HG02588 (cell line): ENCODE measurements around the gene GARIN6.
"Not testable (repeated sequence)": the region's sequence is repeated elsewhere in the genome, so short reads cannot be mapped to it uniquely, and the experiment has no call there.

Source experiments
- ATAC-seq: cut with Tn5 transposase; IDR thresholded peaks from one replicate; pipeline ENCODE4 v1.9.1; 2021; ENCODE audit warnings: mild to moderate bottlenecking, moderate library complexity; ENCODE audit not compliant: unreplicated experiment

Gene GARIN6

DNA sequence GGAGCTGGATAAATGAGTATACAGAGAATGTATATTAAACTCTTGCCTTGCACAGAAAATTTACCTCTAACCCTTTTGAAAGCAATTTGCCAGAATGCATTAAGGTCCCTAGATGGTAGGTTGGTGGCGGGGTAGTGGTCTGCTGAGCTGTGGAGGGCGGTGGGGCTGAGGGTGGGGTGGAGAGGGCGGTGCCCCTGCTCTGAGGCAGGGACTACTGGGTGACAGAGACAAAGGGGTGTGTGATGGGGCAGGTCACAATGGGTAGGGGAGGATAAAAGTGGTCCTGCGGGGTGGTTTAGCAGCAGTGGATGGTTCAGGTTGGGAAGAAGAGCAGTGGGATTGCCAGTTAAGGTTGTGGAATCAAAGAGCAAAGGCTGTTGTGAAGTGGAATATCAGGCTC, at the start of gene GARIN6:
GARIN6 (plus strand) TSS at position 301 of the 400 bp plus-strand sequence. CDS start 422 bp downstream, outside the sequence.
- no peak for ATAC-seq

DNA sequence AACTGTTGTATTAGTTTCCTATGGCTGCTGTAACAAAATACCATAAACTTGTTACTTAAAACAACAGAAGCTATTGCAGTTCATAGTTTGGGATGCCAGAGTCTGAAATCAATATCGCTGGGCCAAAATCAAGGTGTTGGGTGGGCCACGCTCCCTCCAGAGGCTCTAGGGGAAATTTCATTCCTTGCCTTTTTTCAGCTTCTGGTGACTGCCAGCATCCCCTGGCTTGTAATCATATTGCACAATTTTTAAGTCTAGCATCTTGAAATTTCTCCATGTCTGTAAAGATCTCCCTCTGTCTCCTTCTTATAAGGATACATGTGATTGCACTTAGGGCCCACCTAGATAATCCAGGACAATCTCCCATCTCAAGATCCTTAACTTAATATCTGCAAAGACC, 48.8 kb upstream of the GARIN6 start:
- no peak for ATAC-seq

DNA sequence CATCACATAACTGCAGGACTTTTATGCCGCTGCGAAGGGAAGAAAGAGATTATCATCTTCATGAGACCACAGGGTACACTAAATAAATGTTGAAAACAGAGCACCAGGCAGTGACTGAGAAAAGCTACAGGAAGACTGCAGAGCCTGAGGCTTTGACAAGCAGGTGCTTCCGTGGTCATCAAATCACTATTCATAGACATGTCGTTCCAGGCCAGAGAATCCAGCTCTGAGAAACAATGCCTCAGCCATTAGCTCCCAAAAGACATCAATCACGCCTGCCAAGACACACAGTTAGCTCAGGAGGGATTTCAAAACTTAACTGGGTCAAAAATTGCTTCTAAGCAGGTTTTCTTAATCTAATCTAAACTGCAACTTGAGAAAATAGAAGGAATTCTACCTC, 47.2 kb upstream of the GARIN6 start:
- ATAC-seq: peak; percentile 92

DNA sequence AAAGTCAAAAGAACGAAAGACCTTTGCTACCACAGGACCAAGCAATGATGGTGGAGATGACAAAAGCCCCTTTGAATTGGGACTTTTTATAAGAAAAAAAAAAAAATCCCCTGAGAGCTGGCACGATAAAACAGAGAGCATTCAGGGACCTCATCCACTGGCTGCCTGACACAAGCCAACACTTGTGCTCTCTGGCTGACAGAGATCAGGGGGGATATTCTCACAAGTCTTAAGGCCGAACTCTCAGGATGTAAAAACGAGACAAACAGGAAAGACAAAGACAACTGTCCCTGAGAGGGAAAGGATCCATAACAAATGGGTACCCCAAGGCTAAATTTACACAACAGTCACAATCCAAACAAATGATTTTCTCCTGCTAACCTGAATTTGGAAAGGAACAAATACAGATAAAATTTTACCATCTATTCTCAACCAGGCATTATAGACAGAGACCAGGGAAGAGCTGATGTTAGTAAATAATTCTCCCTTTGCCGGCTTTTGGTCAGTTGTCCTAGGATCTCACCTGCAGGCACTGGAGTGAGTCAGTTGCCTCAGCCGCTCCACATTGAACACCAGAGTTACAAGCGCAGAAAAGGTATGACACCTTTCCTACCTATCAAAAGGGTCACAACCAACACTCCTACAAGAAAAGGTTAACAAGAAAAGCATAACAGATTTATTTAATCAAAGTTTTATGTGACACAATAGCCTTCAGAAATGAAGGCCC, 37.9 kb upstream of the GARIN6 start:
- ATAC-seq: no peak

DNA sequence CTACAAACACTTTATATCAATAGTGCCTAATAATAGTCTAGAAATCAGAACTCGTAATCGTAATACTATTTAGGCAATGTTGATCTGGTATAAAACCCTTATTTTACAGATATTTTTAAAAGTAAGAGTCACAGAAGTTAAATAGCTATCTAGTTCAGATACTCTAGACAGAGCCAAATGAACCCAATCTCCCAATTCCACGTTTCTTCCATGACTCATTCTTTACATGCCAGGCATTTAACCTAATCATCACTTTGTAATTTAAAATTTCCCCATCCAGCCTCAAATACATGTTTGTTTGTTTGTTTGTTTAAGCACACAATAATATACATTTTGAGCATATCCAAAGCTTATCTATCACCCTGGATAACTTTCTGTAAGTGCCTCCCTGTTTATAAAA, 36.4 kb upstream of the GARIN6 start:
- ATAC-seq: no peak

DNA sequence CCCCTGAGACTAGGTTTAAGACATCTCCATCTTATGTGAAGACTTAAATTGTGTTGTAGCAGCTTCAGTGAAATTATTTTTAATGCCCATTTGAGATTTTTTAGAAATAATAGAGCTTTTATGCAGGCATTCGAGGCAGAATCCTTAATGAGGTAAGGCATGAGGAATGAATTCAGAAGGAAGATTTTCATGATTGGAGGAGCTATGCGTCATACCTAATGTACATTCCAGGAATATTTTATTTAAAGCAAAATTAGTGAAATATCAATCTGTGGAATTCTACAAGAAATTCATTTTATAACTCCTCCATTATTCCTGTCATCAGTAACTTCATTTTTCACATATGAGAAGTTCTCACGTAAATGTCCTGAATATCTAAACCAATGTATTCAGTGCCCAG, 36.0 kb upstream of the GARIN6 start:
- ATAC-seq: no peak

DNA sequence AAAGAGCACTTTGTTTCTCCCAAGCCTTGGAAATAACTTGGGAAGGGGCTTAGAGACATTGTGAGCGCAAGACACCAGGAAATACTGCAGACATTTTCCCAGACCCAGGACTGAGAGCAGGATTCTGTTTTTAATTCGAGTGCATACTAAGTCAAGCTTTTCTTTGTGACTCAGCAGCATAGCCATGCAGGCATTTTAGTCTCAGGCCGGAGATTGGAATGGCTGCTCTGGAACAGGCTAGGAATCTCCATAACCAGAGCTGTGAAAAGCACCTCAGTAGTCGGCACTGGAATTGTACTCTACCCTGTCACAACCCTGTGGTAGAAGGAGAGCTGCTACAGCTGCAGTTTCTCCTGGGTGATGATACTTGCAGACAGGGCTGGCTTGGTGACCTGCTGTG, 28.9 kb upstream of the GARIN6 start:
- no peak for ATAC-seq

DNA sequence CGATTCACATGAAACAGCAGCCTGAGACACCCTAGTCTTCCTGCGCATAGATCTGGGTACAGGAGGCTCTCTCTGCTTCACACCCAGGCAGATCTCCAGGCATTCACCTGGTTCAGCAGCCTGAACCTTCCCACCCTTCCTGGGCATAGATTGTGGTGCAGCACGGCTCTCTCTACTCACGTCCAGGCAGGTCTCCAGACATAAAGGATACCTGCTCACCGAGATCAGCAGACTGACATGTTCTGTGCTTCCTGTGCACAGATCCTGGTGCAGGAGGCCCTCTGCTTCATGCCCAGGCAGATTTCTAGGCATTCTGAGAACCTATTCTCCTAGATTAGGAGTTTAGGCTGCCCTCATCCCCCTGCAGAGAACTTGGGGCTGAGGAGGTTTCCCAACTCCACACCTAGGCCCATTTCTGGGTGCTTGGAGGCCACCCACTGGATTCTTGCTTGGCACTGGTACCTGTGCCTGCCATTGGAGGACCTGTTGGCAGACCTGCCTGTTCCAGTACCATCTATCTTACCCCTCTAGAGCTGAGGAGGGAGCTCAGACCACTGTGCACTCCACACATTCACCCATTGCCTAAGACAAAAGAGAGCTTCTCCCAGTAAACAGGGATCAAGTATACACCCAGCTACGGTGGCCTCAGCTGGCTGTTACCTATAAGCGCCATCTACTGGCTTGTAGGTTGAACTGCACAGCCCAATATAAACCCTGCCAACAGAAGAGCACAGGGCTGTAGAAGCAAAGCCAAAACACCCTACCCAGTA, 28.0 kb upstream of the GARIN6 start:
- peak; percentile 89 for ATAC-seq

DNA sequence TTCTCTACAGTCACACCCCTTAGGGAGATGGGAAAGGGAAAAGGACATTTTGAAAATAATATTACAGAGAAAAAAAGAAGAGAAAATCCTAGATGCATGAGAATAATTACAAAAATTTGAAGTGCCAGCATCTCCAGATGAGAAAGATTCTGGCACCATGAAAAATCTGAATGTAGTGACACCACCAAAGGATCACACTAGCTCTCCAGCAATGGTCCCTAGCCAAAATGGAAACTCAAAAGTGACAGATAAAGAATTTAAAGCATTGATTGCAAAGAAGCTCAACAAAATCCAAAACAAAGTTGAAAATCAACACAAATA, 27.4 kb upstream of the GARIN6 start:
- no peak for ATAC-seq

DNA sequence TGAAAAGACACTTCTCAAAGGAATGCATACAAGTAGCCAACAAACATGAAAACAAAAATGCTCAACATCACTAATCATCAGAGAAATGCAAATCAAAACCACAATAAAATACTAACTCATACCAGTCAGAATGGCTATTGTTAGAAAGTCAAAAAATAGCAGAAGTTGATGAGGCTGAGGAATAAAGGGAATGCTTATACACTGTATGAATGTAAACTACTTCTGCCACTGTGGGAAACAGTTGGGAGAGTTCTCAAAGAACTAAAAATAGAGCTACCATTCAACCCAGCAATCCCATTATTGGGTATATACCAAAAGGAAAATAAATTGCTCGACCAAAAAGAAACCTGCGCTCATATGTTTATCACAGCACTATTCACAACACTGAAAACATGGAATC, 23.0 kb upstream of the GARIN6 start:
- ATAC-seq: not testable (repeated sequence)

DNA sequence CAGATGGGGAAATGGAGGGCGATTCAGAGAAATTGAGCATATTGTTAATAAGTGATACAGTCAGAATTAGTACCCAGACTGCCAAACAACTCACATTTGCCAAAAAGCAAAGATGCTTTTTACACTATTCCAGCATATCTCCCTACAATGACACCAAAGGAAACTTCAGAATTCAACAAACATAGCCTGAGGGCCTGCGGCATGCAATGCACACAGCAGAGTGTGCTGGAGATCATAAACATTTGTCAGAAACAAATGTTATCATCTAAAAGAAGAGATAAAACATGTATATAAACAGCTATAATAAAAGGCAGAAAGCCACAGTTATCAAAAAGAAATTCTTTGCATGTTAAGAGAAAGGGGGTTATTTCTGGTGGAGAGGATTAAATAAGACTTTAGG, 20.1 kb upstream of the GARIN6 start:
- no peak for ATAC-seq

DNA sequence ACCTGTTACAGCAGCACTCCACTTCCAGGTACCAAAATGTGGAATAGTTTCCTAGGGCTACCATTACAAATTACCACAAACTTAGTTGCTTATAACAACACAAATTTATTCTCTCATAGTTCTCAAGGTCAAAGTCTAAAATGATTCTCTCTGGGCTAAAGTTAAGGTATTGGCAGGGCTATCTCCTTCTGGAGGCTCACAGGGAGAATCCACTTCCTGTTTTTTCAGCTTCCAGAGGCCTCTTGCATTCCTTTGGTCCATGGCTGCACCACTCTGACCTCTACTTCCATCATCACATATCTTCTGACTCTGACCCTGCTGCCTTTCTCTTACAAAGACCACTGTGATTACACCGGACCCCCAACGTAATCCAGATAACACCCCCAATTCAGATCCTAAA, 2.9 kb upstream of the GARIN6 start:
- ATAC-seq: no peak

DNA sequence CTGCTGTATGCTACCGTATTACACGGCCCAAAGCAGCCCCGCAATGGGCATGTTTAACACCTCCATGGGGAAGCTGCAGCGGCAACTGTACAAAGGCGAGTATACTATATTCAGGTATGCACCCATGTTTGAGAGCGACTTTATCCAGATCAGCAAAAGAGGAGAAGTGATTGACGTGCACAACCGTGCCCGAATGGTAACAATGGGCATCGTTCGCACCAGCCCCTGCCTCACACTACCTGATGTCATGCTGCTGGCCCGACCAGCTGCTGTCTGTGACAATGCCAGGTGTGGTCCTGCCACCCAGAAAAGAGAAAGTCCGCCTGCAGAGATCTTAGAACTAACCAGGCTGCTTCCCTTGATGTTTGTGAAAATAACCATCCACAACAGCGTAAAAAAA, 630 bp downstream of the GARIN6 start:
- ATAC-seq: no peak

DNA sequence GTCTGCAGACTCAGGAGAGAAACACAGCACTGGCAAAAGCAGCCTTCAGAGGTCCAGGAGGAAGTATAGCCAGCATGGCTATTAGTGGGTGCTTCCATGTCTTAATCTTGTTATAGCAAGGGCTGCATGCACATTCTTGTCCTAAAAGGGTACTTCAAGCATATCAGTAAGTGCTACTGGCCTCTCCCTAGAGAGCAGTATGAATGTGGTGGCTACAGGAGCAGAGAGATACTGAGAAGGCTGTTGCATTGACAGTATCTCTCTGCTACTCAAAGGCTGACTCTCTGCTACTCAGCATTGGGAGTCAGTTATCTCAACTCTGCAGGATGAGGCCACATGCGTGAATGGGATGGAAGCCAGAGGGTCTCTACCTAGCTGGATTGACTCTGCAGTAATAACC, 2.0 kb downstream of the GARIN6 start:
- no peak for ATAC-seq

DNA sequence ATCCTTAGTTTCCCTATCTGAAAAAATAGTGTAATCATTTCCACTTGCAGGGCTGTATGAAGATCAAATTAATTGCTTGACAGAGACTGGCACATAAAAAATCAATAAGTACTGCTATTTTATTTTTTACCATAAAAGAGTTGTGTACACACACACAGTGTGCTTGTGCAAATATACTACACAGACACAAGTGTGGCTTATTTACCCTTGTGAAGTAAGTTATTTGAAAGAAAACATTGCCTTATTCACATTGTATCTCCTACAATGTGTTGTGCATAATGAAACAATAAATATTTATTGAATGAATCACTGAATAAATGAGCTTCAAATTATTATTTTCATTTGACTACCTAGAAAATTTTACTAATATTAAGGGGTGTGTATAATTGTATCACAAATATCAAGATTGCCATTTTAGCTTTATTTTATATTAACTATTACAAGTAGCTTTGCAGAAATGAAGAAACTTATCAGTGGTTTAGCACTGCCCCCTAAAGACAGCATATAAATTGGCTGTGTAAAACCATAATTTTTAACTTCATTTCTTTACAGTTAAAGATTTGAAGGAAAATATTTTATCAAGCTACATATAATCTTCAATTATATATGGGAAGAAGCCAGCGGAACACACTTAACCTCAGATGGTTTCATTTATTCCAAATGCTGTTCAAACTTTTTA, 11.3 kb downstream of the GARIN6 start:
- ATAC-seq: no peak

DNA sequence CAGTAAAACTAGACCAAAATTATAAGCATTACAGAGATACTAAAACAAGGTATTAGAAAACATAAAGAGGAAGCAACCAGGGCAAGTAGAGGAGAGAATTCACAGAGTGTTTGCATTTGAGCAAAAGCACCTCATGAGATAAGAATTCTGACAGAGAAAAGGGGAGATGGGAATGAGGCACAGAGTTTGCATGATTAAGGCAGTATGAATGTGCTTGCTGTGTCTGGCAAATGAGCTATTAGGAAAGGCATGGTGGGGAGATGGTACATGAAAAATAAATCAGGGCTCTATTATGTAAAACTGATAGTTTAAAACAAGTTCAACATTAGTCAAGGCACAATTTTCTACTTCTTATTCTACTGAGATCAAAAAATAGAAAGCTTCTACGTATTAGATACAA, 23.1 kb downstream of the GARIN6 start:
- no peak for ATAC-seq

DNA sequence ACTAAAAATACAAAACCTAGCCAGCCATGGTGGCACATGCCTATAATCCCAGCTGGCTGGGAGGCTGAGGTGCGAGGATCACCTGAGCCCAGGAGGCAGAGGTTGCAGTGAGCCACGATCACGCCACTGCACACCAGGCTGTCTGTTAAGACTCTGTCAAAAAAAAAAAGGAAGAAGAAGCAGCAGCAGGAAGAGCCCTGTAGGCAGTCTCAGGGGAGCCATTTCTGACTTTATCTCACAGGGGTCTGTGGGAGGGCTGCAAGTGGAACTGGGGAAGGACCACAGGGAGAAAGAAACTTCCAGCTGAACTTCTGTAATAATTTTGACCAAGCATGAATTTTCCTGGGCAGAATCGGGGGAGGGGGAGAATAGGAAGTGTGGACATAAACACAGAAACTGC, 32.7 kb downstream of the GARIN6 start:
- ATAC-seq: no peak

DNA sequence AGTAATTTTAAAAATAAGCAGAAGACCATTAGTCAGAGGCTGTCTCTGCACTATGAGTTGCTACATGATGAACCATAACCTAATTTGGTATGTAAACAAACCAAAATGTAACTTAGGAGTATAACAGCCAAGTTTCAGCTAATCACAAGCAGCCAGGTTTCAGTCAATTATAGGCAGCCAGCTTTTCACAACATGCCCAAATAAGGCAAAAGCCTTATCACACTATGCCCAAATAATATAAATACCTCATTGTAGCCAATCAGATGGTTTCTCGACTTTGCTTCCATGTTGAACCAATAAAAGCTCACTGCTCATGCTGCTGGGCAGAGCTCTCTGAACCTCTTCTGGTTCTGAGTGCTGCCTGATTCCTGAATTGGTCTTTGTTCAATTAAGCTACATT, 38.6 kb downstream of the GARIN6 start:
- no peak for ATAC-seq

DNA sequence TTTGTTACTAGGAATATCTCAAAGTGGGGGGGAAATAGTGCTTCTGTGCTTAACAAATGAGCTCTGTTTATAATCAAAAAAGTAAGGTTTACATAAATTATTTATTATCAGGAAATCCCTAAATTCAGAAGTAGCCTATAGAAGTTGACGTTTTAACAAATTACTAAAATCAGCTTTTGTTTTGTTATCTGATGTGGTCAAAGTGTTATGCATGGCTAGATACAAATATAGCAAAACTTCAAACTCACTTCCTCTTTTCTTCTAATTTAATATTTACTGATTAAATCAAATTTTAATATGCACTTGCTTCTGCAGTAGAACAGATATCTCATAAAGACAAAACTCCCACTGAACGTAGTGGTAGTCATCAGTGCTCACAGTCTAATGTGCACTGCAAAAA, 47.5 kb downstream of the GARIN6 start:
- ATAC-seq: no peak
